WTC11 (cell line): Measurements from ENCODE around the gene UNC5A. TPM values are rescaled to one million over a fixed set of nuclear protein-coding genes. Genes with fewer than 3 reads are reported as not detected.

ENCODE experiments used
- ATAC-seq: fragments of 200-7000 bp; cut with Tn5 transposase; 2 replicates; pipeline ENCODE4 v1.10.0; 2021; ENCODE audit warnings: mild to moderate bottlenecking, moderate library complexity
- CTCF ChIA-PET: fragments of 300-600 bp; sonication (Branson Sonifier 250); formaldehyde crosslinking; loops from one replicate; lab custom pipeline; 2021; ENCODE audit warnings: antibody characterized with exemption; lab: Charles Lee
- POLR2A ChIA-PET: fragments of 350-600 bp; sonication (Branson Sonifier 250); formaldehyde crosslinking; loops from one replicate; lab custom pipeline; 2021; ENCODE audit warnings: antibody characterized with exemption; lab: Charles Lee
- DNase-seq: peaks from one replicate; pipeline ENCODE4 v3.0.0; 2021; ENCODE audit warnings: low spot score
- H3K27ac Mint-ChIP-seq: 2 replicates; pipeline ENCODE4 v1.8.0; 2021; ENCODE audit warnings: mixed read lengths
- H3K27me3 Mint-ChIP-seq: 2 replicates; pipeline ENCODE4 v1.8.0; 2021; ENCODE audit warnings: low read depth, mild to moderate bottlenecking, moderate library complexity, mixed read lengths
- H3K36me3 Mint-ChIP-seq: 2 replicates; pipeline ENCODE4 v1.8.0; 2021; ENCODE audit warnings: mixed read lengths
- H3K4me1 Mint-ChIP-seq: 2 replicates; pipeline ENCODE4 v1.8.0; 2022; ENCODE audit warnings: mixed read lengths
- H3K4me3 Mint-ChIP-seq: 2 replicates; pipeline ENCODE4 v1.8.0; 2021; ENCODE audit warnings: mild to moderate bottlenecking, moderate library complexity, mixed read lengths
- H3K9me3 Mint-ChIP-seq: 2 replicates; pipeline ENCODE4 v1.8.0; 2021; ENCODE audit warnings: mixed read lengths
- ESRRA ChIP-seq: sonication (generic); formaldehyde crosslinking; IDR thresholded peaks from 2 replicates; pipeline ENCODE4 v1.8.1; 2022; ENCODE audit warnings: mild to moderate bottlenecking, missing genetic modification reagents, borderline replicate concordance
- ETV6 ChIP-seq: sonication (generic); formaldehyde crosslinking; IDR thresholded peaks from 2 replicates; pipeline ENCODE4 v1.8.1; 2022; ENCODE audit warnings: mild to moderate bottlenecking, missing genetic modification reagents
- GRHL2 ChIP-seq: fragments of 250-450 bp; sonication (Bioruptor Pico); IDR thresholded peaks from 2 replicates; pipeline ENCODE4 v1.8.0; 2022; ENCODE audit warnings: mild to moderate bottlenecking, moderate library complexity; ENCODE audit not compliant: insufficient replicate concordance, severe bottlenecking
- IRF1 ChIP-seq: sonication (generic); formaldehyde crosslinking; IDR thresholded peaks from 2 replicates; pipeline ENCODE4 v1.8.0; 2023; ENCODE audit warnings: missing genetic modification reagents
- NFYB ChIP-seq: sonication (generic); formaldehyde crosslinking; conservative IDR thresholded peaks from 2 replicates; pipeline ENCODE4 v1.8.0; 2022; ENCODE audit warnings: low read depth, missing genetic modification reagents
- TCF7 ChIP-seq: sonication (generic); formaldehyde crosslinking; IDR thresholded peaks from 2 replicates; pipeline ENCODE4 v1.8.0; 2022; ENCODE audit warnings: mild to moderate bottlenecking, low read depth, missing genetic modification reagents, moderate library complexity
- ZBTB21 ChIP-seq: sonication (generic); formaldehyde crosslinking; IDR thresholded peaks from 2 replicates; pipeline ENCODE4 v1.8.1; 2023; ENCODE audit warnings: mild to moderate bottlenecking, missing genetic modification reagents, borderline replicate concordance
- ZNF532 ChIP-seq: fragments of 250-450 bp; sonication (Bioruptor Pico); IDR thresholded peaks from 2 replicates; pipeline ENCODE4 v1.9.0; 2021; ENCODE audit warnings: mild to moderate bottlenecking, borderline replicate concordance
- total RNA-seq: library from RNA; stranded (reverse); gene quantifications from 3 replicates; pipeline ENCODE4 v1.2.3, GENCODE V29; 2021
- TF ChIP-seq, protein P1 (sequence below): sonication (generic); formaldehyde crosslinking; IDR thresholded peaks from 2 replicates; pipeline ENCODE4 v1.8.0; 2023; ENCODE audit warnings: missing genetic modification reagents, mild to moderate bottlenecking, borderline replicate concordance

Gene UNC5A
- total RNA-seq, 1 experiment from 2014 or later, result 10.2 TPM

GRCh38 chr5:176771102-176771845, 39.1 kb upstream of the UNC5A start (continued):
- TF ChIP-seq, protein P1, sequence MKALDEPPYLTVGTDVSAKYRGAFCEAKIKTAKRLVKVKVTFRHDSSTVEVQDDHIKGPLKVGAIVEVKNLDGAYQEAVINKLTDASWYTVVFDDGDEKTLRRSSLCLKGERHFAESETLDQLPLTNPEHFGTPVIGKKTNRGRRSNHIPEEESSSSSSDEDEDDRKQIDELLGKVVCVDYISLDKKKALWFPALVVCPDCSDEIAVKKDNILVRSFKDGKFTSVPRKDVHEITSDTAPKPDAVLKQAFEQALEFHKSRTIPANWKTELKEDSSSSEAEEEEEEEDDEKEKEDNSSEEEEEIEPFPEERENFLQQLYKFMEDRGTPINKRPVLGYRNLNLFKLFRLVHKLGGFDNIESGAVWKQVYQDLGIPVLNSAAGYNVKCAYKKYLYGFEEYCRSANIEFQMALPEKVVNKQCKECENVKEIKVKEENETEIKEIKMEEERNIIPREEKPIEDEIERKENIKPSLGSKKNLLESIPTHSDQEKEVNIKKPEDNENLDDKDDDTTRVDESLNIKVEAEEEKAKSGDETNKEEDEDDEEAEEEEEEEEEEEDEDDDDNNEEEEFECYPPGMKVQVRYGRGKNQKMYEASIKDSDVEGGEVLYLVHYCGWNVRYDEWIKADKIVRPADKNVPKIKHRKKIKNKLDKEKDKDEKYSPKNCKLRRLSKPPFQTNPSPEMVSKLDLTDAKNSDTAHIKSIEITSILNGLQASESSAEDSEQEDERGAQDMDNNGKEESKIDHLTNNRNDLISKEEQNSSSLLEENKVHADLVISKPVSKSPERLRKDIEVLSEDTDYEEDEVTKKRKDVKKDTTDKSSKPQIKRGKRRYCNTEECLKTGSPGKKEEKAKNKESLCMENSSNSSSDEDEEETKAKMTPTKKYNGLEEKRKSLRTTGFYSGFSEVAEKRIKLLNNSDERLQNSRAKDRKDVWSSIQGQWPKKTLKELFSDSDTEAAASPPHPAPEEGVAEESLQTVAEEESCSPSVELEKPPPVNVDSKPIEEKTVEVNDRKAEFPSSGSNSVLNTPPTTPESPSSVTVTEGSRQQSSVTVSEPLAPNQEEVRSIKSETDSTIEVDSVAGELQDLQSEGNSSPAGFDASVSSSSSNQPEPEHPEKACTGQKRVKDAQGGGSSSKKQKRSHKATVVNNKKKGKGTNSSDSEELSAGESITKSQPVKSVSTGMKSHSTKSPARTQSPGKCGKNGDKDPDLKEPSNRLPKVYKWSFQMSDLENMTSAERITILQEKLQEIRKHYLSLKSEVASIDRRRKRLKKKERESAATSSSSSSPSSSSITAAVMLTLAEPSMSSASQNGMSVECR (CRISPR knock-in tag), result no peak
- TF ChIP-seq ETV6, result no peak
- TF ChIP-seq ZBTB21, result no peak

DNA sequence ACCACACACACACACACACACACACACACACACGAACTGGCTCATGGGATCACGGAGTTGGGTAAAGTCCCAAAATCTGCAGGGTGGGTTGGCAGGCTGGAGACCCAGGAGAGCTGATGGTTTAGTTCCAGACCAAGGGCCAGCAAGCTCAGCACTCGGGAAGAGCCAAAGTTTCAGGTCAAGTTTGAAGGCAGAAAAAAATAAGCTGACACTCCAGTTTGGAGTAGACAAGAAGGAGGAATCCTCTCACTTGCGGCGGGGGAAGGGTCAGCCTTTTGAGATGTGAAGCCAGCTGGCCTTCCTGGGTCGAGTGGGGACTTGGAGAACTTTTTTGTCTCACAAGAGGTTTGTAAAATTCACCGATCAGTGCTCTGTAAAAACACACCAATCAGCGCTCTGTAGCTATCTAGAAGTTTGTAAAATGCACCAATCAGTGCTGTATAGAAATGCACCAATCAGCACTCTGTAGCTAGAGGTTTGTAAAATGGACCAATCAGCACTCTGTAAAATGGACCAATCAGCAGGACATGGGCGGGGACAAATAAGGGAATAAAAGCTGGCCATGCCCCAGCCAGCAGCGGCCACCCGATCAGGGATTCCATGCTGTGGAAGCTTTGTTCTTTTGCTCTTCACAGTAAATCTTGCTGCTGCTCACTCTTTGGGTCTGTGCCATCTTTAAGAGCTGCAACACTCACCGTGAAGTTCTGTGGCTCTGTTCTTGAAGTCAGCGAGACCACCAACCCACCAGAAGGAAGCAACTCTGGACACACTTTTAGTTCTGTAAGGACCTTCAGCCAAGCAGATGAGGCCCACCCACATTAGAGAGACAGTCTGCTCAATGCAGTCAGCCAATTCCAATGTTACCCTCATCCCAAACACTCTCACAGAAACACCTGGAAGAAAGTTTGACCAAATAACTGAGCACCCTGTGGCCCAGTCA, 37.8 kb upstream of the UNC5A start:
- POLR2A ChIA-PET, result no interaction called here
- no peak overlapping the region for H3K4me3 Mint-ChIP-seq
- no peak for TF ChIP-seq ESRRA
- no peak for TF ChIP-seq ZNF532 (CRISPR knock-in tag)
- peak; percentile 42 for TF ChIP-seq NFYB
- no peak for TF ChIP-seq TCF7 (CRISPR knock-in tag)
- no peak for TF ChIP-seq GRHL2
- TF ChIP-seq, protein P1 (CRISPR knock-in tag), result no peak
- no peak for TF ChIP-seq IRF1
- TF ChIP-seq, all 79 proteins: peak for 1
- Mint-ChIP-seq H3K4me1 (peaks cover 24% of the 10 kb centered on the region), H3K27me3 (peaks cover 2% of the 10 kb centered on the region; the same call in 1 of the 2 replicates), H3K36me3 (peaks cover 2% of the 10 kb centered on the region; the same call in 1 of the 2 replicates), H3K9me3 (peaks cover 16% of the 10 kb centered on the region), H3K27ac (no peak overlapping the region)
- ATAC-seq (no peak), DNase-seq (no peak)
- CTCF ChIA-PET, result interaction anchor here (1.1 kb wide), 1 partner anchor 112 kb away, joined by 3 read pairs; no protein-coding TSS in a partner anchor
